Mesodermal cell (in vitro differentiated cells): ENCODE results near the gene SMC5.

ENCODE experiments used
- H3K27ac ChIP-seq: 2 replicates; pipeline ENCODE4 v1.7.0; 2013; ENCODE audit warnings: mild to moderate bottlenecking, low read depth, low read length, moderate library complexity; ENCODE audit not compliant: severe bottlenecking
- H3K36me3 ChIP-seq: 2 replicates; pipeline ENCODE4 v1.7.1; 2013; ENCODE audit warnings: mild to moderate bottlenecking, low read length, moderate library complexity; ENCODE audit not compliant: control insufficient read depth, insufficient read depth
- H3K4me1 ChIP-seq: one replicate; pipeline ENCODE4 v1.7.1; 2013; ENCODE audit warnings: mild to moderate bottlenecking, low read length; ENCODE audit not compliant: insufficient read depth, control insufficient read depth, poor library complexity, severe bottlenecking
- H3K4me3 ChIP-seq: 2 replicates; pipeline ENCODE4 v1.7.0; 2013; ENCODE audit warnings: low read length, control low read depth, mild to moderate bottlenecking; ENCODE audit not compliant: insufficient read depth, poor library complexity, severe bottlenecking; ENCODE audit errors: extremely low read depth
- H3K9me3 ChIP-seq: 2 replicates; pipeline ENCODE4 v1.7.1; 2013; ENCODE audit warnings: mild to moderate bottlenecking, low read length, moderate library complexity; ENCODE audit not compliant: control insufficient read depth
- WGBS, 2 experiments: methylation state at CpG; one replicate each; pipeline ENCODE4 v1.1.5; 2013; ENCODE audit warnings: missing lambda C conversion rate in 2 of 2; ENCODE audit not compliant: insufficient coverage in 2 of 2; 5-methylcytosine and 5-hydroxymethylcytosine counted together

Gene SMC5

GRCh38 chr9:70403618-70404025, 144.8 kb downstream of the SMC5 start:
- Histone ChIP-seq H3K4me3 (no peak overlapping the region), H3K4me1 (no peaks in the 10 kb centered on the region), H3K9me3 (no peaks in the 10 kb centered on the region), H3K36me3 (no peaks in the 10 kb centered on the region), H3K27ac (no peak overlapping the region)
- WGBS, 2 experiments, result 93 to 94% methylated on average over 2 to 4 of the region's 4 CpGs

GRCh38 chr9:70404261-70404660, 145.5 kb downstream of the SMC5 start:
- WGBS, 2 experiments, result no CpG with 5 or more reads among the region's 2 CpGs
- no peak overlapping the region for H3K4me3 ChIP-seq
- no peaks in the 10 kb centered on the region for H3K36me3 ChIP-seq
- no peaks in the 10 kb centered on the region for H3K4me1 ChIP-seq
- H3K27ac ChIP-seq, result no peak overlapping the region
- no peaks in the 10 kb centered on the region for H3K9me3 ChIP-seq
